GM18505 (cell line): Measurements from ENCODE around the gene GLI3.

ENCODE experiments used
- ATAC-seq: cut with Tn5 transposase; IDR thresholded peaks from one replicate; pipeline ENCODE4 v1.9.1; 2021; ENCODE audit not compliant: unreplicated experiment
- POLR2A ChIP-seq: IDR thresholded peaks from 4 replicates; pipeline ENCODE4 v1.6.1; 2011; ENCODE audit warnings: borderline replicate concordance; ENCODE audit not compliant: insufficient read depth, insufficient read length; ENCODE audit errors: extremely low read depth

Gene GLI3

GRCh38 chr7:41924796-41925195, 312.2 kb downstream of the GLI3 start:
- TF ChIP-seq POLR2A = no peak
- ATAC-seq = no peak

DNA sequence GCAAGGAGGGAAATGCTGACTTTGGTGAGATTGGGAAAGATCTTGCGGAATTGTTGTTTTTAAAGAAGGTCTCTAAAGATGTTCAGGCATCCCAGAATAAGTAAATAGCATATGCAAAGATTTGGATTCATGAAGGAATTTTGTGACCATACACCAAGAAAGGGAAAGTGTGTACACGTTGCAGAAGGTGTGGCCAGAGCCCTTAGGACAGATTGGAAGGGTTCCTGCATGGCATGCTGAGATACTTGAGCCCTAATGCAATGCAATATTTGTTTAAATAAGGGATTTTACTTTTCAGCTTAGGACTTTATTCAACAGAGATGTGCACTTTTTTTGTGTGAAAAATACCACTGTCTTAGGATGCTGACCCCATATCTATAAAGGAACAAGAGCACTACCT, 314.6 kb downstream of the GLI3 start:
- ATAC-seq = no peak
- TF ChIP-seq POLR2A = no peak

- no peak for ATAC-seq
- TF ChIP-seq POLR2A = no peak
Observed at GRCh38 chr7:41921453-41921981, 315.5 kb downstream of the GLI3 start.

- ATAC-seq = no peak
Observed at GRCh38 chr7:41918597-41918996, 318.4 kb downstream of the GLI3 start.

GRCh38 chr7:41916450-41916927, 320.5 kb downstream of the GLI3 start:
- TF ChIP-seq POLR2A = no peak
- no peak for ATAC-seq

More at GRCh38 chr7:41918597-41918996, 318.4 kb downstream of the GLI3 start:
- no peak for TF ChIP-seq POLR2A

- TF ChIP-seq POLR2A = no peak
- no peak for ATAC-seq
Observed at GRCh38 chr7:41915871-41916270, 321.1 kb downstream of the GLI3 start.

DNA sequence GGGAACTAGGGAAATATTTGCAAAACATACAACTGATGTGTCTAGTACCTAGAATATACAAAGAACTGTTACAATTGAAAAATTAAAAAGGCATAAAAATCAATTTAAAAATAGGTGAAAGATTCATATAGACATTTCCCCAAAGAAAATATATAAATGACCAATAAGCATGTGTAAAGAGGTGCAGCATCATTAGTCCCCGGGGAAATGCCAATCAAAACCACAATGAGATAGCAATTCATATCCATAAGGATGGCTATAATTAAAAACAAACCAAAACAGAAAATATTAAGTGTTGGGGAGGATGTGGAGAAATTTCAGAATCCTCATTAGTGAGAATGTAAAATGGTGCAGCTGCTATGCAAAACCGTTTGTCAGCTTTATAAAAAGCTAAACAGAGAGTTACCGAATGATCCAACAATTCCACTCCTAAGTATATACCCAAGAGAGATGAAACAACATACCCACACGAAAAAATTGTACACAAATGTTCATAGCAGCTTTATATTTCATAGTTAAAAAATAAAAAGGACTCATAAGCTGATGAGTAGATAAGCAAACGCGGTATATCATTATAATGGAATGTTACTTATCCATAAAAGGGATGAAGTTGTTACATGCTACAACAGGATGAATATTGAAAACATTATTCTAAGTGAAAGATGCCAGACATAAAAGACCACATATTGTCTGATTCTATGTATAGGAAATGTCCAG, 324.0 kb downstream of the GLI3 start:
- no peak for ATAC-seq

DNA sequence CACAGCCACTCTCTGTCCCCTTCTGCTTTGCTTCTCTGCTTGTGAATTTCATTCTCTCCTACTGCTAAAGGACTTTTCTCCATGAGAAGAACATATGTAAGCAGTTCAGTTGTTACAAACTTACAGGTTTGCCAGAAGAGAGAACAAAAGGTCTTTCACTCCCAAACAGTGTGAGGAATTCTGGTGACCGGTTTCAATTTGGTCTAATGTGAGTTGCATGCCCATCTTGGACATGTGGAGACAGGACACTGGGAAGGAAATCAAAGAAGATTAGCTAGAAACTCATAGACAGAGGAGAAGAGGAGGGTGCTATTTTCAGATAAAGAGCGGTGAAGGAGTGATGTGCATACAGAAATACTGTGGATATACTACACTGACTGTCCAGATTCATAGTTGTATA, 324.6 kb downstream of the GLI3 start:
- no peak for TF ChIP-seq POLR2A
- ATAC-seq = no peak

More for the DNA sequence above, 324.0 kb downstream of the GLI3 start:
- TF ChIP-seq POLR2A = no peak

- no peak for ATAC-seq
- TF ChIP-seq POLR2A = no peak
Observed at GRCh38 chr7:41911792-41912191, 325.2 kb downstream of the GLI3 start.
